Activated CD8-positive, alpha-beta memory T cell treated with anti-CD3 and anti-CD28 coated beads for 48 hours (primary cell): ENCODE results near the gene ADAMTS19.
"Not testable (repeated sequence)": the region's sequence is repeated elsewhere in the genome, so short reads cannot be mapped to it uniquely, and the experiment has no call there.

Experiments
- DNase-seq, 3 experiments: peaks; one replicate each; pipeline ENCODE4 v3.0.0-alpha.2; 2020; ENCODE audit warnings: low read depth in 2 of 3, low spot score in 2 of 3

Gene ADAMTS19

DNA sequence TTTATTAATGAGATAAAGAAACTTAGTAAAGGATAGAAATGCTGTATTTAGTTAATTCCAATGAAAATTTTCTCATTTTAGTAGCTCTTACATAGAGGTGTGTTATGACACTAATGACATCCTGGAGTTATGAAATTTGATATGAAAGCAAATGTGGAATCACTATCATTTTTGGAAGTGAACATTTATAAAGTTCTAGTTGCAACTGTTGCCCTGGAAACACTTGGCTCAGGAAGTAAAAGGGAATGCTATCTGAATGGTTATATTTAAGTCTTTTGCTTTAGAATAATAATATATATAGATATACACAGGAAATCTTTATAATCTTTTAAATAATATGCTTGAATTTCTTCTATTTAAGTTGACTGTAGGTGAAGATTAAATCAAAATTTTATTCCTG, 16.7 kb downstream of the ADAMTS19 start:
- DNase-seq, result no peak

DNA sequence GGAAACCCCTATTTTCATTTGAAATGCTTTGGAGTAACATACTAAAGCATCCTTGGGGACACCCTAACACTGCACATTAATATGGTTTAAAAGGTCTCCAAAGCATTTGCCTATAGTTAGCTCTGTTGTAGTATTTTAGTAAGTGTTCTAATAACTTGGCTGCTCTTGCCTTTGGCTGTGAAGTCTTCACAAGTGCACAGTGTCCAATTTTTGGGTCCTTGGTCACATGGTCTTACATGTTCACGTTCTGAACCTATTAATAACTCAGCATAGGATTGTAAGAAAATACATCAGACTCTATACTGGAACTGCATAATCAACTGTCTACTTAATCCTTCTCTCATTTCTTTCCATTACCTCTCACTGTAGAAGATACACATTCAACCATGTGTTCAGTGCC, 17.4 kb downstream of the ADAMTS19 start:
- no peak for DNase-seq

DNA sequence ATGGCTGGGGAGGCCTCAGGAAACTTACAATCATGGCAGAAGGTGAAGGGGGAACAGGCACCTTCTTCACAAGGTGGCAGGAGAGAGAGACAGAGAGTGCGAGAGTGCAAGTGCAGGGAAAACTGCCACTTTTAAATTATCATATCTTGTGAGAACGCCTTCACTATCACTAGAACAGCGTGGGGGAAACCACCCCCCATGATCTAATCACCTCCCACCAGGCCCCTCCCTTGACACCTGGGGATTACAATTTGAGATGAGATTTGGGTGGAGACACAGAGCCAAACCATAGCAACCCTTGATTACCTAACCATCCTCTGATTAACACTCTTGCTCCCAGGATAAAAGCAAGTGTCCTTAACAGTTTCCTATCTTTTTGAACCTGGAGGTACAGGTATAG, 21.1 kb downstream of the ADAMTS19 start:
- no peak for DNase-seq

DNA sequence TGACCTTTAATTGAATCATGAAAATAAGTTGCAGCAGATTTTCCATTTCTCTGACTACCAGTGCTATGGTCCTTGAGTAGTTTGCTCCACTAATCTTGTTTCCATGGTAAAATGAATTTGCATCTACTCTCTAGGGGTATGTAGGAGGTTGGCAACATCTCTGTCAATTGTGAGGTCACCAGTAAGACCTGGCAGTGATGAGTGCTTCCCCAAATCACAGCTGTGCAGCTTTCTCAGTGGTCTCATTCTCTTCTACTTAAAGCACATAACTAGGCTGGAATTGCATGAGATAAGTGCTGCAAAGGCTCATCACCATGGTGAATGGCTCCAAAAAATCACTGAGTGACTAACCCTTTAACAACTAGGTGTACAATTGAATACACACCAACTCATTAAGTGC, 36.3 kb downstream of the ADAMTS19 start:
- no peak for DNase-seq

DNA sequence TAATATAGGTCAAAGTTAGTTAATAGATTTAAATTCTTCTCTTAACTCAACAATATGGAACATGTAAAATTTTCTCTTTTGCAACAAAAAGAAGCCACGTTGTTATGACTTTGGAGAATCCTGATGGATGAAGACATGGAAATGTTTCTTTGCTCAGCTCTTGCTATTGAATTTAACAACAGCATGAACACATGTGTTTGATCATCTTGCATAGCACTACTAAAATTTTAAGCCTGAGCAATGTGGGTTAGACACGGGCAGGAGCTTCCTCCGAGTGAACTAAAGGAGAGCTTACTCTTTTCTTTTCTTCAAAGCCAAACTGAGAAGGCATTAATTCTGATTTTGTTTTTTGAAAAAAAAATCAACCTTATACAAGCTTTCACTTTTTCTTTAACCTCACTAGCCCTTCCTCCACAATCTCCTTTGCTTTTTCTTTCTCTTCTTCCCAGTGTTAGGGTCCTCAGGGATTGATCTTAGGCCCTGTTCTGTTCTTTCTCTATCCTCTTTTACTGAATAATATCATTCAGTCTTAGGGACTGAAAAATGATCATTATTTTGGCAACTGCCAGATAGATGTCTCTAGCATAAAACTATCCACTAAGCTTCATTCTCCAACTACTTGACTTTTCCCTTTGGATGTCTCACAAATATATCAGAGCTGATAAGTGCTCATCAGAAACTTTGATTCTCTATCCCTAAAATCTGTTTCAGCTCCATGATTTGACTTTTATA, 36.9 kb downstream of the ADAMTS19 start:
- DNase-seq, result no peak

DNA sequence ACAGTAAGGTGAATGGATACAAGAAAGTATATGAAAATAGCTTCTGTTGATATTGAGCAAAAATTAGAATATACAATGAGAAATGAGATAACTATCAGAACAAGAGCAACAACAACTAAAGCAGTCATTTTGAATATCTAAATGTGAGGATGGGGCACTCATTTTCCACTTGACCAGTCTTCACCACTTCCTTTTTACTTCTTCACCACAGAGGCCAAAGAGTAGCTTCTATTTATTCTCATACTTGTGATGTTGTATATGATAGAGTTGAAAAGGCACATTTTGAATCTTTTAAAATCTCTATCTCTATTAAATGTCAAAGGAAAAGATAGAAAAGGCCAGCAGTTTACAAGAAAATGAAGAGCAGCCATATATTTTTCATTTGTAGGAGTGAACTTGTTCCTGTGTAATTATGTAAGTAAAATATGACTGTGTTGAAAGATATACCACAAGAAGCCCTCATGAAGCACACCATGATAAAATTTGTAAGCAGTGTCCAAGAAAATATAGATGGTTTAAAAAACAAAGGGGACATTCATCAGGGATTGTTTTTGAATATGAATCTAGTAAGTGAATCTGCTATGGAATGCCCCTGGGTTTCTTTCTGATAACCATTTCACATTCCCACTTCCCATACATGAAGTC, 39.2 kb downstream of the ADAMTS19 start:
- no peak for DNase-seq

DNA sequence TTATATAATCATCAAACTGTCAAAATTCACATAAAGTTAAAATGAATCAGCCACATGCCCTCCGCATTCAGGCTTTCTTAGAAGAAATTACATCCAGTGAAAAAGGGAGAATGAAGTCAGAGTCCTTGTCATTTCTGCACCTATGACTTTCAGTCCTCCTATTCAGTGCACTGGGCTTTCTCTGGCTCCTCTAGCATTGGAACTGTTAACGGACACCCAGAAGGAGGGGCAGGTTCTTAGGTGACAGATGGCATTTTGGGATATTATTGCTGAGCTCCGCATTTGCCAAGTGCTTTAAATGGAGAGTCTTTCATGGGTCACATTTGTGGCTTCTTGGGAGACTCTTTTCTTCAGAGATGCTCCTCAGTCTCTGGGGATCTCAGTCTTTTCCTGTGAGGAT, 40.0 kb downstream of the ADAMTS19 start:
- DNase-seq, result no peak

DNA sequence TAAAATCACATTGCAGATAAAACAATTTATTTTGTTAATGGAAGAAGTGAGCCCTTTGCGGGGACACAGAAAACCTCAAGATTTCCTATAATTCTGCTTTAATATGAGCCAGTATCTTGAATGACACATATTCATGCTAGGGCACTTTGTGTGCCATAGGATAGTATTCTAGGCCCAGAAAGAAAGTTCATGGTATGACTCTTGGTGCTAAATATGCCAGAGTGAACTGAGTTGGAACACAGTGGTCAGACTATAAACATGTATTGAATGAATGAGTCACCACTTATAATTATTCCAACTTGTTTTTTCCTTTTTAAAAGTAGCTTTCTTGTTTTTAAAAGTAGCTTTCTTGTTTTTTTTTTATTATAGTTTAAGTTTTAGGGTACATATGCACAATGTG, 46.0 kb downstream of the ADAMTS19 start:
- DNase-seq, result no peak

DNA sequence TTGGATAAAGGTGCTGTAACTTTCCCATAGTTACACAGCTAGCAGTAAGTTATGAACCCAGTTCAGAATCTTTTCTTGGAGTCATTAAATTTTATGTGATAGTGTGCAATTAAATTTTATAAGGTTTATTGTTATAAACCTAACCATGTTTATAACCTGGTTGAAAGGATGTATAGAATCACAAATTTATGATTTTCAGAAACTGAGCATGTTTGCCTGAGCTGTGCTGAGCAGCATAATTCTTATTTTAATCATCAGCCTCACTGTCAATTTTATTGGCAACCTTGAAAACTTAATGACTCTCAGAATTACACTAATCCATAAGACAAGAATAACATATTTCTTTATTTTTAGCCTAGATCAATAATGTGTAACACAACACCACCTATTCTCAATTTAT, 46.9 kb downstream of the ADAMTS19 start:
- DNase-seq, result no peak

DNA sequence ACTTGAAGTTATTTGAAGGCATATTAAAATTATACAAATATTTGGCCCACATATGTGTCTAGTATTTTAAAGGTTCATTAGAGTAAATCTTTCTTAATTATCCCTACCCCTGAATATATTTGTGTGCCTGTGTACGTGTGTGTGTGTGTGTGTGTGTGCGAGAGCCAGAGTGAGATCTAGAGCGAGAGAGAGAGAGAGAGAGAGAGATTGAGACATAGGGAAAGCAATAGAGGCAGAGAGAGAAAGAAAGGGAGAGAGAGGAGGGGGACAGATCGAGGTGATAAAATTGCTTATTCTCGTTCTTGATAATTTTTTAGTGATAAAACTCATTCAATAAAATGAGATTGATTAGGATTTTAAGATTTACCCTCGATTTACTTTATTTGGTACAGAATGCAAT, 47.4 kb downstream of the ADAMTS19 start:
- DNase-seq, result no peak

DNA sequence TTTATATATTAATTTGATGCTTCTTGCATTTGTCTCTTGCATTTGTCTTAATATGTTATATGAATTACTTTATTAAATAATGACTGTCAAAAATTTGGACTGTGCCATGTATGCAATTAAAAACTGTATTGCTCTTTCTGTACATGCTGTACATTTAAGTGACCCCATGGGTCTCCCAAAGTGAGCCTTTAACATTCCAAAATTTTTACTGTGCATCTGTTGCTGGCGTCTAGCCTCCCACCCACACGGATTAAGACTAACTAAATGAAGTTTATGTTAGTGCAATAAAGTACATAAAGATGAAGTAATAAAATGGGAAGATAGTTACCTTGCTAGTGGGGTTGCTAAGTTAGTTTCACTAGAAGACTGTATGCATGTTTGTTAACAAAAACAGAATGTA, 48.5 kb downstream of the ADAMTS19 start:
- no peak for DNase-seq

DNA sequence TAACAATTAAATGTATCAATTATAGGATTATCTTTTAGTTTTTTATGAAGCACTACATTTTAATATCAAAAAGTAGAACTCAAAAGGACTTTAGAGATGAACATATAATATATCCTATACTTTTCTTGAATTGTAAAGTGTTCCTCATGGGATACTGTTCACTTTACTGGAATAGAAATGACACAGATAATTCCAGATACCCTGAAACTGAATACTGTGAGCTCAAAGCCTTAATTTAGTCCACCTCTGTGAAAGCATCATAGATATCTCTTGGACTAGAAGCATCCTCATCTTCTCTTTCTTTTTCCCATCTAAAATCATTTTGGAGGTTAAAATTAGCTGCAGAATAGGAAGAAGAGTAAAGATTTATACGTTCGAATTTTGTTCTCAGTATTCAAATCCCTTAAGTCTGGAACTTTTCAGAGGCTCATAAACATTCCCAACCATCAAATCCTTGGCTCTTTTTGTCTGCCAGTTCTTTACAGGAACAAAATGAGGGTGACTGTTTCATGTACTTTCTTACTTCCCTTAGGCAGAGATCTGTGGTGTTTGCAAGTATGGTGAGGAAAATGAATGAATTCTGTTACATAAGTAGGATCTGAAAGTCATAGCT, 49.4 kb downstream of the ADAMTS19 start:
- DNase-seq, result no peak

DNA sequence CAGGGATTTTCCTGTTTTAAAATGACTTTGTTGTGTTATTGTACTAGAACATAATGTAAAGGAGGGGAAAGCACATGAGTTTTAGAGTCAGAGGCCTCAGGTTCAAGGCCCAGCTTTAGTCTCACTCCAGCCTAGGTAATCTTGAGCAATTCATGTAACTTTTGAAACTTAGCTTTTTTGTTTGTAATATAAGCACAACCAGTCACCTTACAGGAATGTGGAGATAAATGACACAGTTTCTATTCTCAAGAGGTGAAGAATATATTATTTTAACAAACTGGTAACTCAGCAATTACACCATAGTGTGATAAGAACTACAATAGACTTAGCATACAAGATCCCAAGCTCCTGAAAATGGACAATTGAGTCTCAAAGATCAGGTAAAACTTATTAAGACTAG, 51.2 kb downstream of the ADAMTS19 start:
- DNase-seq, result no peak

DNA sequence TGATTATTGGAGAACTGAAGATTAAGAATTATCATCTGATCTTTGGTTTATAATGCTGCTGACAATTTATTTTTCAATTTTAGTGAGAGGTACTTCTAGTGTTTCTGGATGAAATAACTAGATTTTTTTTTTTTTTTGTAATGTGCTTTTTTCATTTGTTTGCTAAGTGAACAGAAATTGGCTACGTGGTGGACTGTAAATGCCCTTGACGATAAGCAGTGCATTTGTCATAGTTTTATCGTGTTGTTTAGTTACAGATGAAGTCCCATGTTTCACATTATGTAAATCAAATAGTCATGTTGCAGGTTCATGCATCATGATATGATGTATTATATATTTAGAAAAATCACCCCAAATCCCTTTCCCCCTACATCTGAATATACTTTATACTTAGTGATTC, 81.0 kb downstream of the ADAMTS19 start:
- DNase-seq, result no peak

DNA sequence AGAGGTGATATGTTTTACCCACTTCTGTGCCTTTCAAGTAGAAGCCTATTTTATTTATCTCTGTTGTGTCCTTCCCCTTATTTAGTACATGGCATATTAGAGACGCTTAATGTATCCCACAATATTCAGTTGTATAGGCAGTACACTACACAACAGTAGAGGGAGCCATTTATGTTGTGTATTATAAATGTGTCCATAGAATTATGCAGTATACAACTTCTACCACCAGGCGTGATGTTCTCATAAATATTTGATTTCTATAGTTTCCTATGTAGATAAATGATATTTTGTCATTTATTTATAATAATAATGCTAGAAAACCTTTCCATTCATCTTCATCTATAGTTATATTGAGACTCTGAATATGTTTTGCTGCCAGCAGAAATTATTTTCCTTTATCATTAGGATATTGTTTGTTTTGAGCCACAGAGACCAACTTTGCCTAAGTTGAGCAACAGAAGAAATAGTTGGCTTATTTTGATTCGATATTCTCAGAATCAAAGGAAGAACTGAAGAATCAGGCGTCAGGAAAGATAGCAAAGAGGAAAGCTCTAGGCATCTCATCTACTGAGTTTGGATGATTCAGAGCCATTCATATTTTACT, 81.7 kb downstream of the ADAMTS19 start:
- no peak for DNase-seq

DNA sequence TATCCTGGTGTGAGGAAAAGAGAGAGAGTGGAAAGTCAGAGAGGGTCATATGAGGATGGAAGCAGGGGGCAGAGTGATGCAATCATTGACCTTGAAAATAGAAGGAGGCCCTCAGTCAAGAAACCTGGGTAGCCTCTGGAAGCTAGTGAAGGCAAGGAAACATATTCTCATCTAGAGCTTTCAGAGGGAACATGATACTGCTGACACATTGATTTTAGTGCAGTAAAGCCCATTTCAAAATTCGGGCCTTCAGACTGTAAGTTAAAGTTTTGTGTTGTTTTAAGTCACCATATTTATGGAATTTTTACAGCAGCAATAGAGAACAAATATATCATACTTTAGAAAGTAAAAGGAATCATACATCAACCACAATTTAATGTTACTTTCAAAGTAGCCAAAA, 87.0 kb downstream of the ADAMTS19 start:
- no peak for DNase-seq

DNA sequence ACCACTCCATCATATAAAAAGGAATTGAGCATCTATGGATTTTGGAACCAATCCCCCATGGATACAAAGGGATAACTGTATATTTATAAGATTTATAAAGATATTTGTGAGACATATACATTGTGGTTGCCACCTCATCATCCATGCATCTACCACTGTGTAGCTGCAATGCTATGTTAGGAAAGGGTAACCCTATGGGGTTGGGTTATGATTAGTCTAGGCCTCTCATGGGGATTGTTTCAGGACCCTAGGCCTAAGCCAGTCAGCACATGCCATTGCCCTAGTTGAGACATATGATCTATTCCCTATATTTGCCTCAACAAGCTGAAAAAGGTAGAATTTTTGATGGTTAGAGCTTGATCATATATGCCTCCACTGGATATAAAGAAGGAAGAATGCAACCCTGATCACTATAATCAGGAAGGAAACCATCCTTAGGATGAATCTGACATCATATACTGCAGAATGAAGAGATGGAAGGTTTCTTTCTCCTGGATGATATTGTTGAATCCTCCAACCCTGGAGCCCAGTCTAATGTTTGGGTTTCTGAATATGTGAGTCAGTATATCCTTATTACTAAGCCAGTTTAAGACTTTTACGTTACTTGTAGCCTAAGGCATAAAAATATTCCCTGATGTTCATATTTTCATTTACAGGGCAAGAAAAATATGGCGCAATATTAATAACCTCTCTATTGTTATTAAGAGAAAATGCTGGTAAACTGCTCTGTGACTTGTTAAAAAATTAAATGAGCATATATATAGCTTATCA, 94.2 kb downstream of the ADAMTS19 start:
- DNase-seq, result no peak

DNA sequence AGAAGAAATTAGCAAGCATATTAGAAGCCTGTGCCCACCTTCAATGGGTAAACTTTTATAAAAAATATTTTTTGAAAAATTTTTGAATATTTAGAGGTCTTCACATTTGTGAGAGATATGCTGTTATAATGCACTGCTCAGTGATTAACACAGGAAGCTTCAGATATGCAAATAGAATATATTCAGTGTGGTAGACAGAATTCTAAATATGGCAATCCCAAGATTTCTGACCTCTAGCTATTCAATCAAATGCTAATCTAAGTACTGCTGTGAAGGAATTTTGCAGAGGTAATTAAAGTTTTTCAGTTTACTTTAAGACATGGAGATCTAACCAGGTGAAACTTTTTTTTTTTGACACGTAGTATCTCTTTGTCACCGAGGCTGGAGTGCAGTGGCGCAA, 103.5 kb downstream of the ADAMTS19 start:
- DNase-seq, result no peak

DNA sequence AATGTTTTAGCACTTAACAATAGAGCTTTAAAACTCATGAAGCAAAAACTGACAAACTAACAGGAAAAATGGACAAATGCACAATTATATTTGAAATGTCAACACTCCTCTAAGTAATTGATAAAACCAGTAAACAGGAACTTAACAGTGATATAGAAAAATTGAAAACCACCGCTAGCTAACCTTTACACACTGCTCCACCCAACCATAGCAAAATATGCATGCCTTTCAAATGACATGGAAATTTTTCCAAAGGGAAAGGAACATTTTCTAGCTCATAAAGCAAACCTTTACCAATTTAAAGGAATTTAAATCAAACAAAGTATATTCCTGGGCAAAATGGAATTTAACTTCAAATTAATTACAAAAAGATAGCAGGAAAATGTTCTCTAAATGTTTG, 109.2 kb downstream of the ADAMTS19 start:
- DNase-seq, result no peak

DNA sequence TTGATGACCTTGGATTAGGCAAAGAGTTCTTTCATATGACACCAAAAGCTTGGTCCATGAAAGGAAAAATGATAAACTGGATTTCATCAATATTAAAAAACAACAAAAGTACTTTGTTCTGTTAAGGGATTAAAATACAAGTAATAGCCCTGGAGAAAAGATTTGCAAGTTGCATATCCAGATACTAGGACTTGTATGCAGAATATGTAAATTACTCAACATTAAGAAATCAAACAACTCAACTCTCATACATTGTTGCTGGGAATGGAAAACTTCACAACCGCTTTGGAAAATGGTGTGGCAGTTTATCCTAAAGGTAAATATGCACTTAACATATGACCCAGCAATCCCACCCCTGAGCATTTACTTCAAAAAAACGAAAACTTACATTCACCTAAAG, 112.0 kb downstream of the ADAMTS19 start:
- DNase-seq, result no peak

DNA sequence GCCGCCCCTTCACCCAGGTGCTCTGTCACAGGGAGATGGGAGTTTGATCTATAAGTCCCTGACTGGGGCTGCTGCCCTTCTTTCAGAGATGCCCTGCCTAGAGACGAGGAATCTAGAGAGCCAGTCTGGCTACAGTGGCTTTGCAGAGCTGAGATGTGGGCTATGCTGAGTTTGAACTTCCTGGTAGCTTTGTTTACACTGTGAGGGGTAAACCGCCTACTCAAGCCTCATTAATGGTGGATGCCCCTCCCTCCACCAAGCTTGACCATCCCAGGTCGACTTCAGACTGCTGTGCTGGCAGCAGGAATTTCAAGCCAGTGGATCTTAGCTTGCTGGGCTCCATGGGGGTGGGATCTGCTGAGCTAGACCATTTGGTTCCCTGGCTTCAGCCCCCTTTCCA, 124.4 kb downstream of the ADAMTS19 start:
- DNase-seq, result not testable (repeated sequence)
